HEK293 (cell line): ENCODE results near the gene IL11.

ENCODE experiments used
- CTCF ChIA-PET: fragments of 350-600 bp; formaldehyde crosslinking; extraction: SDS; loops from one replicate; lab custom pipeline; 2021; ENCODE audit warnings: antibody characterized with exemption; lab: Yijun Ruan, JAX
- POLR2A ChIA-PET: fragments of 300-600 bp; formaldehyde crosslinking; extraction: SDS; loops from one replicate; lab custom pipeline; 2020; ENCODE audit warnings: antibody characterized with exemption, inconsistent platforms; lab: Yijun Ruan, JAX
- H3K27ac ChIP-seq: fragments of 200-500 bp; sonication (Bioruptor generic); 2 replicates; pipeline ENCODE4 v1.5.1; 2014; ENCODE audit warnings: low read depth, low read length, control low read depth, inconsistent platforms; ENCODE audit errors: extremely low read depth
- H3K36me3 ChIP-seq, 2 experiments: fragments of 200-500 bp in 1 of 2; sonication (Bioruptor generic) in 1 of 2; 1 replicate in 1 of 2; 2 replicates in 1 of 2; pipeline ENCODE4 v1.5.1; 2014 to 2017; ENCODE audit warnings: inconsistent platforms in 2 of 2, low read length in 2 of 2; ENCODE audit not compliant: control insufficient read depth in 2 of 2, insufficient read depth in 1 of 2
- H3K4me1 ChIP-seq: fragments of 200-500 bp; sonication (Bioruptor generic); 2 replicates; pipeline ENCODE4 v1.5.1; 2014; ENCODE audit warnings: mild to moderate bottlenecking, low read length, inconsistent platforms; ENCODE audit not compliant: control insufficient read depth, insufficient read depth
- H3K4me3 ChIP-seq: 2 replicates; pipeline ENCODE4 v1.5.1; 2011; ENCODE audit warnings: low read depth, mild to moderate bottlenecking, control low read depth, low read length, moderate library complexity
- H3K9me3 ChIP-seq: fragments of 200-500 bp; sonication (Bioruptor generic); 2 replicates; pipeline ENCODE4 v1.5.1; 2014; ENCODE audit warnings: low read depth, low read length, inconsistent platforms; ENCODE audit not compliant: control insufficient read depth, insufficient read depth
- BCL11B ChIP-seq: fragments of 450-650 bp; formaldehyde crosslinking; IDR thresholded peaks from 2 replicates; pipeline ENCODE4 v1.5.1; 2016; ENCODE audit warnings: low read depth, missing biosample characterization, missing genetic modification characterization
- EGR2 ChIP-seq: fragments of 450-650 bp; formaldehyde crosslinking; IDR thresholded peaks from 2 replicates; pipeline ENCODE4 v1.5.1; 2016; ENCODE audit warnings: low read depth, missing biosample characterization, missing genetic modification characterization
- GLIS2 ChIP-seq: fragments of 450-650 bp; formaldehyde crosslinking; IDR thresholded peaks from 2 replicates; pipeline ENCODE4 v1.5.1; 2016; ENCODE audit warnings: missing biosample characterization, missing genetic modification characterization
- ZFHX2 ChIP-seq: fragments of 450-650 bp; formaldehyde crosslinking; conservative IDR thresholded peaks from 2 replicates; pipeline ENCODE4 v1.5.1; 2016; ENCODE audit warnings: missing biosample characterization, missing genetic modification characterization
- ZFP37 ChIP-seq: fragments of 450-650 bp; formaldehyde crosslinking; IDR thresholded peaks from 2 replicates; pipeline ENCODE4 v1.5.1; 2016; ENCODE audit warnings: missing biosample characterization, missing genetic modification characterization
- ZNF10 ChIP-seq: fragments of 450-650 bp; formaldehyde crosslinking; IDR thresholded peaks from 2 replicates; pipeline ENCODE4 v1.5.1; 2017; ENCODE audit warnings: missing biosample characterization, missing genetic modification characterization
- ZNF19 ChIP-seq: fragments of 450-650 bp; formaldehyde crosslinking; IDR thresholded peaks from 2 replicates; pipeline ENCODE4; 2016; ENCODE audit warnings: missing biosample characterization, missing genetic modification characterization, low read depth
- ZNF292 ChIP-seq: fragments of 450-650 bp; formaldehyde crosslinking; IDR thresholded peaks from 2 replicates; pipeline ENCODE4 v1.5.1; 2016; ENCODE audit warnings: low read depth, missing biosample characterization, missing genetic modification characterization, borderline replicate concordance
- ZNF350 ChIP-seq: fragments of 450-650 bp; formaldehyde crosslinking; IDR thresholded peaks from 2 replicates; pipeline ENCODE4 v1.5.0; 2017; ENCODE audit warnings: missing biosample characterization, mild to moderate bottlenecking, missing genetic modification characterization
- ZNF366 ChIP-seq: fragments of 450-650 bp; formaldehyde crosslinking; conservative IDR thresholded peaks from 2 replicates; pipeline ENCODE4 v1.5.1; 2016; ENCODE audit warnings: missing biosample characterization, missing genetic modification characterization
- ZNF426 ChIP-seq: fragments of 450-650 bp; formaldehyde crosslinking; IDR thresholded peaks from 2 replicates; pipeline ENCODE4 v1.5.1; 2017; ENCODE audit warnings: missing biosample characterization, missing genetic modification characterization, mild to moderate bottlenecking, inconsistent platforms, moderate library complexity
- ZNF521 ChIP-seq: fragments of 450-650 bp; formaldehyde crosslinking; IDR thresholded peaks from 2 replicates; pipeline ENCODE4 v1.5.1; 2017; ENCODE audit warnings: missing biosample characterization, mild to moderate bottlenecking, missing genetic modification characterization
- ZNF558 ChIP-seq: fragments of 450-650 bp; formaldehyde crosslinking; IDR thresholded peaks from 2 replicates; pipeline ENCODE4 v1.5.1; 2016; ENCODE audit warnings: missing biosample characterization, missing genetic modification characterization
- ZNF626 ChIP-seq: fragments of 450-650 bp; sonication (Bioruptor Pico); formaldehyde crosslinking; IDR thresholded peaks from 2 replicates; pipeline ENCODE4 v1.5.1; 2018; ENCODE audit warnings: missing biosample characterization, missing genetic modification characterization, inconsistent platforms
- ZNF670 ChIP-seq: fragments of 450-650 bp; formaldehyde crosslinking; IDR thresholded peaks from 2 replicates; pipeline ENCODE4 v1.5.1; 2016; ENCODE audit warnings: missing biosample characterization, missing genetic modification characterization, low read depth
- ZXDB ChIP-seq: fragments of 450-650 bp; formaldehyde crosslinking; IDR thresholded peaks from 2 replicates; pipeline ENCODE4 v1.5.1; 2016; ENCODE audit warnings: missing biosample characterization, missing genetic modification characterization
- TF ChIP-seq, protein P1 (sequence below): fragments of 450-650 bp; formaldehyde crosslinking; IDR thresholded peaks from 2 replicates; pipeline ENCODE4 v1.5.1; 2016; ENCODE audit warnings: missing biosample characterization, missing genetic modification characterization, low read depth
- TF ChIP-seq, protein P2 (sequence below): fragments of 450-650 bp; formaldehyde crosslinking; IDR thresholded peaks from 2 replicates; pipeline ENCODE4 v1.5.1; 2017; ENCODE audit warnings: missing biosample characterization, mild to moderate bottlenecking, missing genetic modification characterization, moderate library complexity
- TF ChIP-seq, protein P3 (sequence below): fragments of 450-650 bp; formaldehyde crosslinking; conservative IDR thresholded peaks from 2 replicates; pipeline ENCODE4 v1.5.1; 2016; ENCODE audit warnings: low read depth, missing biosample characterization, missing genetic modification characterization

IL11 gene

DNA sequence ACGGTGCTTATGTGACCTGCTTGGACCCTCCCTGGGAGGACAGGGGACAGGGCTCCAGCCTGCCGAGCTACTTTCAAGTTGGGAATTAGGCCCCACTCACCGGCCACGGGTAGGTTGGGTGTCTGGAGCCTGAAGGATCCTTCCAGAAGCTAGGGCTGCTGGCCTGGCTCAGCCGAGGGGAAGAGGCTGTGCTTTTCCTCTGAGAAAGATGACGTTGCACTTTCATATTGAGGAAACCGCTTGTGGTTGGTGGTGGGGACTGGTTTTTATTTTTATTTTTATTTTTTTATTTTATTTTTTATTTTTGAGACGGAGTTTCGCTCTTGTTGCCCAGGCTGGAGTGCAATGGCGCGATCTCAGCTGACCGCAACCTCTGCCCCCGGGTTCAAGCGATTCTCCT is 45.1 kb downstream of the IL11 start, which contains the start of gene TMEM150B:
TMEM150B (minus strand) TSS at position 170 of the 400 bp plus-strand sequence. CDS start 4,305 bp downstream, outside the sequence.
- ChIA-PET CTCF (interaction anchor here (1.7 kb wide), 1 partner anchor 23 kb away, joined by 7 read pairs; no protein-coding TSS in a partner anchor), POLR2A (interaction anchor here (0.6 kb wide), 1 partner anchor 82 kb away, joined by 5 read pairs; the partner anchor contains the start of gene UBE2S)
- H3K9me3 ChIP-seq = no peaks in the 10 kb centered on the region
- no peaks in the 10 kb centered on the region for H3K4me1 ChIP-seq
- TF ChIP-seq, protein P1, sequence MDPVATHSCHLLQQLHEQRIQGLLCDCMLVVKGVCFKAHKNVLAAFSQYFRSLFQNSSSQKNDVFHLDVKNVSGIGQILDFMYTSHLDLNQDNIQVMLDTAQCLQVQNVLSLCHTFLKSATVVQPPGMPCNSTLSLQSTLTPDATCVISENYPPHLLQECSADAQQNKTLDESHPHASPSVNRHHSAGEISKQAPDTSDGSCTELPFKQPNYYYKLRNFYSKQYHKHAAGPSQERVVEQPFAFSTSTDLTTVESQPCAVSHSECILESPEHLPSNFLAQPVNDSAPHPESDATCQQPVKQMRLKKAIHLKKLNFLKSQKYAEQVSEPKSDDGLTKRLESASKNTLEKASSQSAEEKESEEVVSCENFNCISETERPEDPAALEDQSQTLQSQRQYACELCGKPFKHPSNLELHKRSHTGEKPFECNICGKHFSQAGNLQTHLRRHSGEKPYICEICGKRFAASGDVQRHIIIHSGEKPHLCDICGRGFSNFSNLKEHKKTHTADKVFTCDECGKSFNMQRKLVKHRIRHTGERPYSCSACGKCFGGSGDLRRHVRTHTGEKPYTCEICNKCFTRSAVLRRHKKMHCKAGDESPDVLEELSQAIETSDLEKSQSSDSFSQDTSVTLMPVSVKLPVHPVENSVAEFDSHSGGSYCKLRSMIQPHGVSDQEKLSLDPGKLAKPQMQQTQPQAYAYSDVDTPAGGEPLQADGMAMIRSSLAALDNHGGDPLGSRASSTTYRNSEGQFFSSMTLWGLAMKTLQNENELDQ (tag by site-specific recombination) = no peak
- TF ChIP-seq ZNF19 (tag by site-specific recombination) (no peak), ZNF521 (tag by site-specific recombination) (no peak), ZNF426 (tag by site-specific recombination) (no peak), EGR2 (tag by site-specific recombination) (no peak), ZFP37 (tag by site-specific recombination) (no peak), ZNF10 (tag by site-specific recombination) (no peak), ZNF558 (no peak), BCL11B (tag by site-specific recombination) (no peak), GLIS2 (tag by site-specific recombination) (no peak)
- no peak within 1 kb of the TSS for H3K4me3 ChIP-seq
- H3K27ac ChIP-seq = no peak within 1 kb of the TSS
- no peaks in the 10 kb centered on the region for H3K36me3 ChIP-seq

DNA sequence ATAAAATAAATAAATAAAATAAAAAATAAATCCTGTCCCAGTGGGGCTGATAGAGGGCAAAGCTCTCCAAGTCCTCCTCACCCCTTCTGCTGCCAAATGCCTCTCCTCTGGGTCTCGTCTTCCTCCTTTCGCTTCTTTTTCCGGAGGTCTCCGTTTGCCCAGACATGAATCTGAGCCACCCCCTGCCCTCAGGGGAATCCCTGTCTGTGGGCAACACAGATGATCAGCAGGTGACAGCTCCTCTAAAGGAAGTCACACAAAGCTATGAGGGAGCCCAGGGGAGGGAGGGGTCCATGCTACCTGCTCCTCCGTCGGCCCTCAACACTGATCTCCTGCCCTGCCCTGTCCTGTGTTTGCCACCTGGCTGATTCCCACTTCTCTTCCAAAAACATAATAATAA is 45.6 kb downstream of the IL11 start:
- CTCF ChIA-PET = interaction anchor here (1.7 to 6.6 kb wide), 2 partner anchors 23 kb away, joined by 7 to 41 read pairs; no protein-coding TSS in a partner anchor

More for the DNA sequence above, 45.6 kb downstream of the IL11 start:
- no peaks in the 10 kb centered on the region for H3K4me1 ChIP-seq
- TF ChIP-seq ZXDB (tag by site-specific recombination) = no peak
- no peak for TF ChIP-seq ZFHX2 (tag by site-specific recombination)
- TF ChIP-seq, protein P2, sequence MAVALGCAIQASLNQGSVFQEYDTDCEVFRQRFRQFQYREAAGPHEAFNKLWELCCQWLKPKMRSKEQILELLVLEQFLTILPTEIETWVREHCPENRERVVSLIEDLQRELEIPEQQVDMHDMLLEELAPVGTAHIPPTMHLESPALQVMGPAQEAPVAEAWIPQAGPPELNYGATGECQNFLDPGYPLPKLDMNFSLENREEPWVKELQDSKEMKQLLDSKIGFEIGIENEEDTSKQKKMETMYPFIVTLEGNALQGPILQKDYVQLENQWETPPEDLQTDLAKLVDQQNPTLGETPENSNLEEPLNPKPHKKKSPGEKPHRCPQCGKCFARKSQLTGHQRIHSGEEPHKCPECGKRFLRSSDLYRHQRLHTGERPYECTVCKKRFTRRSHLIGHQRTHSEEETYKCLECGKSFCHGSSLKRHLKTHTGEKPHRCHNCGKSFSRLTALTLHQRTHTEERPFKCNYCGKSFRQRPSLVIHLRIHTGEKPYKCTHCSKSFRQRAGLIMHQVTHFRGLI (tag by site-specific recombination) = no peak
- no peak for TF ChIP-seq ZNF366 (tag by site-specific recombination)
- TF ChIP-seq, protein P3, sequence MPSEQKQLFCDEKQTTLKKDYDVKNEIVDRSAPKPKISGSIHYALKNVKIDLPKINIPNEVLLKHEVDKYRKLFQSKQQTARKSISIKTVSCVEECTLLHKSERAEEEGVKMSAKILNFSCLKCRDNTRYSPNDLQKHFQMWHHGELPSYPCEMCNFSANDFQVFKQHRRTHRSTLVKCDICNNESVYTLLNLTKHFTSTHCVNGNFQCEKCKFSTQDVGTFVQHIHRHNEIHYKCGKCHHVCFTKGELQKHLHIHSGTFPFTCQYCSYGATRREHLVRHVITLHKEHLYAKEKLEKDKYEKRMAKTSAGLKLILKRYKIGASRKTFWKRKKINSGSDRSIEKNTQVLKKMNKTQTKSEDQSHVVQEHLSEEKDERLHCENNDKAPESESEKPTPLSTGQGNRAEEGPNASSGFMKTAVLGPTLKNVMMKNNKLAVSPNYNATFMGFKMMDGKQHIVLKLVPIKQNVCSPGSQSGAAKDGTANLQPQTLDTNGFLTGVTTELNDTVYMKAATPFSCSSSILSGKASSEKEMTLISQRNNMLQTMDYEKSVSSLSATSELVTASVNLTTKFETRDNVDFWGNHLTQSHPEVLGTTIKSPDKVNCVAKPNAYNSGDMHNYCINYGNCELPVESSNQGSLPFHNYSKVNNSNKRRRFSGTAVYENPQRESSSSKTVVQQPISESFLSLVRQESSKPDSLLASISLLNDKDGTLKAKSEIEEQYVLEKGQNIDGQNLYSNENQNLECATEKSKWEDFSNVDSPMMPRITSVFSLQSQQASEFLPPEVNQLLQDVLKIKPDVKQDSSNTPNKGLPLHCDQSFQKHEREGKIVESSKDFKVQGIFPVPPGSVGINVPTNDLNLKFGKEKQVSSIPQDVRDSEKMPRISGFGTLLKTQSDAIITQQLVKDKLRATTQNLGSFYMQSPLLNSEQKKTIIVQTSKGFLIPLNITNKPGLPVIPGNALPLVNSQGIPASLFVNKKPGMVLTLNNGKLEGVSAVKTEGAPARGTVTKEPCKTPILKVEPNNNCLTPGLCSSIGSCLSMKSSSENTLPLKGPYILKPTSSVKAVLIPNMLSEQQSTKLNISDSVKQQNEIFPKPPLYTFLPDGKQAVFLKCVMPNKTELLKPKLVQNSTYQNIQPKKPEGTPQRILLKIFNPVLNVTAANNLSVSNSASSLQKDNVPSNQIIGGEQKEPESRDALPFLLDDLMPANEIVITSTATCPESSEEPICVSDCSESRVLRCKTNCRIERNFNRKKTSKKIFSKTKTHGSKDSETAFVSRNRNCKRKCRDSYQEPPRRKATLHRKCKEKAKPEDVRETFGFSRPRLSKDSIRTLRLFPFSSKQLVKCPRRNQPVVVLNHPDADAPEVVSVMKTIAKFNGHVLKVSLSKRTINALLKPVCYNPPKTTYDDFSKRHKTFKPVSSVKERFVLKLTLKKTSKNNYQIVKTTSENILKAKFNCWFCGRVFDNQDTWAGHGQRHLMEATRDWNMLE (tag by site-specific recombination) = no peak
- no peak for TF ChIP-seq ZNF626 (tag by site-specific recombination)
- TF ChIP-seq ZNF292 (tag by site-specific recombination) = no peak
- no peak for TF ChIP-seq ZNF670 (tag by site-specific recombination)
- TF ChIP-seq ZNF350 (tag by site-specific recombination) = no peak
- TF ChIP-seq, all 188 proteins: peak for 0
- H3K27ac ChIP-seq = no peak overlapping the region
- H3K4me3 ChIP-seq = no peak overlapping the region
- H3K9me3 ChIP-seq = no peaks in the 10 kb centered on the region
- POLR2A ChIA-PET = no interaction called here
- H3K36me3 ChIP-seq = no peaks in the 10 kb centered on the region
